Common myeloid progenitor, CD34-positive (primary cell): ENCODE data around the gene PLCE1.
"Not testable (repeated sequence)": the region's sequence is repeated elsewhere in the genome, so short reads cannot be mapped to it uniquely, and the experiment has no call there.

Experiments
- CTCF ChIA-PET: fragments of 350-600 bp; sonication (Branson Sonifier 250); formaldehyde crosslinking; loops from one replicate; lab custom pipeline; 2021; ENCODE audit warnings: antibody characterized with exemption; lab: Charles Lee
- POLR2A ChIA-PET: fragments of 350-600 bp; sonication (Branson Sonifier 250); formaldehyde crosslinking; loops from one replicate; lab custom pipeline; 2021; ENCODE audit warnings: antibody characterized with exemption; lab: Charles Lee
- DNase-seq, 3 donors: peaks; one replicate each; pipeline versions ENCODE4 v3.0.0 to v3.0.0-alpha.2; 2013
- H3K27ac ChIP-seq, 2 experiments: 1 replicate in 1 of 2; 2 replicates in 1 of 2; pipeline ENCODE4 v1.7.0; 2013; ENCODE audit warnings: inconsistent platforms in 2 of 2, low read length in 2 of 2, mild to moderate bottlenecking in 2 of 2, low read depth in 1 of 2, moderate library complexity in 1 of 2; ENCODE audit not compliant: severe bottlenecking in 2 of 2, insufficient read depth in 1 of 2, poor library complexity in 1 of 2
- H3K27me3 ChIP-seq, 5 experiments: replicated peaks in 2 of 5; 1 replicate in 3 of 5; 2 replicates in 2 of 5; pipeline versions ENCODE4 v1.6.1 to v1.7.0; 2013; ENCODE audit warnings: low read length in 4 of 5, mild to moderate bottlenecking in 2 of 5, moderate library complexity in 2 of 5, inconsistent platforms in 1 of 5; ENCODE audit not compliant: insufficient read depth in 5 of 5, control insufficient read depth in 4 of 5
- H3K36me3 ChIP-seq, 4 experiments: 1 replicate in 2 of 4; 2 replicates in 2 of 4; pipeline versions ENCODE4 v1.6.1 to v1.7.0; 2013; ENCODE audit warnings: low read length in 3 of 4, control low read depth in 1 of 4, mild to moderate bottlenecking in 1 of 4; ENCODE audit not compliant: control insufficient read depth in 4 of 4, insufficient read depth in 4 of 4
- H3K4me1 ChIP-seq, 4 experiments: 1 replicate in 3 of 4; 2 replicates in 1 of 4; pipeline versions ENCODE4 v1.6.1 to v1.7.1; 2013; ENCODE audit warnings: low read length in 3 of 4, mild to moderate bottlenecking in 3 of 4, control low read depth in 1 of 4, inconsistent platforms in 1 of 4, moderate library complexity in 1 of 4; ENCODE audit not compliant: control insufficient read depth in 4 of 4, insufficient read depth in 4 of 4; ENCODE audit errors: control extremely low read depth in 1 of 4
- H3K4me3 ChIP-seq, 7 experiments: 1 replicate in 4 of 7; 2 replicates in 3 of 7; pipeline versions ENCODE4 v1.5.1 to v1.7.0; 2013; ENCODE audit warnings: mild to moderate bottlenecking in 7 of 7, low read length in 6 of 7, moderate library complexity in 6 of 7, inconsistent platforms in 2 of 7, low read depth in 2 of 7, control low read depth in 1 of 7; ENCODE audit not compliant: insufficient read depth in 4 of 7, control insufficient read depth in 1 of 7; ENCODE audit errors: extremely low read depth in 1 of 7
- H3K9me3 ChIP-seq, 5 experiments: 1 replicate in 4 of 5; 2 replicates in 1 of 5; pipeline versions ENCODE4 v1.6.1 to v1.7.1; 2013; ENCODE audit warnings: low read length in 4 of 5, mild to moderate bottlenecking in 2 of 5, inconsistent platforms in 1 of 5, low read depth in 1 of 5, moderate library complexity in 1 of 5; ENCODE audit not compliant: control insufficient read depth in 4 of 5, insufficient read depth in 2 of 5; ENCODE audit errors: control extremely low read depth in 1 of 5
- WGBS: methylation state at CpG from one replicate; pipeline ENCODE4 v1.1.5; 2013; ENCODE audit not compliant: insufficient coverage; 5-methylcytosine and 5-hydroxymethylcytosine counted together

Gene PLCE1

GRCh38 chr10:93970433-93971010 lies 23.2 kb upstream of the PLCE1 start:
- DNase-seq, H3K4me1 ChIP-seq, H3K4me3 ChIP-seq, POLR2A ChIA-PET, H3K27ac ChIP-seq, CTCF ChIA-PET, H3K27me3 ChIP-seq, H3K36me3 ChIP-seq, H3K9me3 ChIP-seq: not testable (repeated sequence)
- 99% methylated on average over 22 of the region's 44 CpGs for WGBS

DNA sequence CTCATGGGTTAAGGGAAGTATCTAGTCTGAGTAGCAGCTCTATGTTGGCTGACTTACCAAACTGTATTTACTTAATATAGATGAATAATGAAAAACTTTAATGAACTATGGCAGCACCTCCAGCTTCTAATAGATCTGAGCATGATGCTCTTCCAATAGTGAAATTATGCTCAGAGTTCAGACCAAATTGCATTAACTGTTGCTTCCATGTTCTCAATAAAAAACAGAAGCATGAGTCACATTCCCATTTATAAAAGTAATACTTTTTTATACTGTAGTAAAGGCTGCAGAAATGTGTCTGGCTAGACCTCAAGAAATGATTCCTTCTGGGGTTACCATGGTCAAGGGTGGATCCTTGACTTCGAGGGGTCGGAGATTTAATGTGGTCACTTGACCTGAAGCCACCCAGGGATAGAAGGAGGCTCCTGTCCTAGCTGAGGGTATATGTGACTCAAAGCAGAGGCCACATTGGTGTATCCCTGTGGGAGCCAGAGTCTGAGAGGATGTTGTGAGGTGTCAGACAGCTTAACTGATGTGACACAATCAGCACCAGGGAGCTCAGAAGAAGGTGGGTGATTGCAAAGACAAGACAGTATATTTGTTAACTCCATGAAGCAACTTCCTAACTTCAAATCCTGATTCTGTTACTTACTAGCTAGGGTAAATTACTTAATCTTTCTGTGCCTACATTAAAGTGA lies 19.8 kb upstream of the PLCE1 start:
- no peak overlapping the region for H3K27ac ChIP-seq
- H3K9me3 ChIP-seq, result peaks cover 0 to 1% (median 0%) of the 10 kb centered on the region in 5 experiments
- H3K4me1 ChIP-seq, result no peaks in the 10 kb centered on the region
- WGBS, result 93% methylated on average over 2 of the region's 2 CpGs
- H3K27me3 ChIP-seq, result peaks cover 0 to 13% (median 4%) of the 10 kb centered on the region in 5 experiments
- CTCF ChIA-PET, result interaction anchor here (0.6 to 0.7 kb wide), 2 partner anchors 9 to 402 kb away, joined by 3 to 4 read pairs; no protein-coding TSS in a partner anchor
- POLR2A ChIA-PET, result no interaction called here
- no peaks in the 10 kb centered on the region for H3K36me3 ChIP-seq
- DNase-seq, result no peak
- H3K4me3 ChIP-seq, result no peak overlapping the region

- ChIA-PET CTCF (interaction anchor here (1.1 to 1.2 kb wide), 2 partner anchors 9 to 12 kb away, joined by 3 read pairs; no protein-coding TSS in a partner anchor), POLR2A (no interaction called here)
- 60% methylated on average over 1 of the region's 3 CpGs for WGBS
- no peak overlapping the region for H3K27ac ChIP-seq
- H3K36me3 ChIP-seq, result no peaks in the 10 kb centered on the region
- peaks cover 0 to 13% (median 4%) of the 10 kb centered on the region in 5 experiments for H3K27me3 ChIP-seq
- peaks cover 0 to 1% (median 0%) of the 10 kb centered on the region in 5 experiments for H3K9me3 ChIP-seq
- no peak for DNase-seq
- no peak overlapping the region for H3K4me3 ChIP-seq
- H3K4me1 ChIP-seq, result no peaks in the 10 kb centered on the region
Measured at GRCh38 chr10:93977442-93977841, 16.3 kb upstream of the PLCE1 start.

DNA sequence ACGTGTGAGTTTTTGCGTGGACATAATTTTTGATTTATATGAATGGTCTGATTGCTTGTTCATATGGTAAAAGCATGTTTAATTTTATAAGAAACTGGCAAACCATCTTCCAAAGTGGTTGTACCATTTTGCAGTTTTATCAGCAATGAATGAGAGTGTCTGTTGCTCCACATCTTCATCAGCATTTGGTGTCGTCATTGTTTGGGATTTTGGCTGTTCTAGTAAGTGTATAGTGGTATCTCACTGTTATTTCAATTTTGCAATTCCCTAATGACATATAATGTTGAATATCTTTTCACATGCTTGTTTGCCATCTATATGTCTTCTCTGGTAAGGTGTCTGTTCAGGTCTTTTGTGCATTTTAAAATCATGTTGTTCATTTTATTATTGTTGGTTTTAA lies 13.2 kb upstream of the PLCE1 start:
- ChIA-PET POLR2A (no interaction called here), CTCF (no interaction called here)
- peaks cover 0 to 13% (median 4%) of the 10 kb centered on the region in 5 experiments for H3K27me3 ChIP-seq
- no peak overlapping the region for H3K4me3 ChIP-seq
- DNase-seq, result no peak
- 100% methylated on average over 2 of the region's 3 CpGs for WGBS
- H3K9me3 ChIP-seq, result peaks cover 0 to 1% (median 0%) of the 10 kb centered on the region in 5 experiments
- H3K36me3 ChIP-seq, result no peaks in the 10 kb centered on the region
- H3K27ac ChIP-seq, result no peak overlapping the region
- no peaks in the 10 kb centered on the region for H3K4me1 ChIP-seq

GRCh38 chr10:93991114-93991513 lies 2.6 kb upstream of the PLCE1 start:
- Histone ChIP-seq H3K27me3 (peaks cover 15 to 78% (median 36%) of the 10 kb centered on the region in 5 experiments), H3K4me1 (peaks cover 0 to 15% (median 11%) of the 10 kb centered on the region in 4 experiments), H3K27ac (no peak overlapping the region), H3K36me3 (no peaks in the 10 kb centered on the region), H3K4me3 (no peak overlapping the region), H3K9me3 (peaks cover 0 to 9% (median 0%) of the 10 kb centered on the region in 5 experiments)
- WGBS, result 100% methylated on average over 2 of the region's 4 CpGs
- no peak for DNase-seq
- ChIA-PET CTCF (no interaction called here), POLR2A (no interaction called here)

DNA sequence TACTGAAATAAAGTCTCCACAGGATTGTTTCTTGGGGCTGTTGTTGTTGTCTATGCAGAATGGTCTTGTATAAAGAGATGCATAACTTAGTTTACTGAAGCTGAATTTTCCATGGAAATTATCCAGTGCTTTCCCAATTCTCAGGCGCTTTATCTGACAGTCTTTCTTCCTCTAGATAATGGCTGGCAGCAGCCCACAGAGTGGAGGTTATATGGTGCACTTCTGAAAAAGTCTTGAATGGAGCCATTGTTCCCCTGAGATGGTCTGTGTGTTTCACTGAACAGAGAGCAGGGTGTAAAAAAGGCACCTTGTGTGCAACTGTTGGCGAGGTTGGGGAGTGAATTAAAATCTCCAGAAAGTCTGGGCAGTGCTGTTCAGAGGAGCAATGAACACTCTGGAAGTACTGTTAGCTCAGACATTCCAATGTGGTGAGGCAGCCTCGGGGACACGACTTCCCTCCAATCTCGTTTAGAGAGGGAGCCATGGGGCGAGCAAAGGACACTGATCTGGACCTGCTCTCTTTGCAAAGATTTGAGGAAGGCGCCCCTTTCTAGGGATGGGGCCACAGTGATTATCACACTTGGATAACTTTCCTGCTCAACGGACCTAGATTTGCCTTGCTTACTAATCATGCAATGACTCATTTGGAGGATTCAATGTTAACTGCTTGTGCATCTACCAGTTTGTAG lies 2.0 kb upstream of the PLCE1 start:
- ChIA-PET POLR2A (no interaction called here), CTCF (no interaction called here)
- Histone ChIP-seq H3K27me3 (peaks cover 19 to 84% (median 38%) of the 10 kb centered on the region in 5 experiments), H3K4me1 (peaks cover 0 to 15% (median 11%) of the 10 kb centered on the region in 4 experiments), H3K9me3 (peaks cover 0 to 9% (median 0%) of the 10 kb centered on the region in 5 experiments), H3K4me3 (no peak overlapping the region), H3K36me3 (no peaks in the 10 kb centered on the region), H3K27ac (no peak overlapping the region)
- 58% methylated on average over 7 of the region's 8 CpGs for WGBS
- DNase-seq, result no peak
